A673 (cell line): Measurements from ENCODE around the gene LHPP. TPM values are rescaled to one million over a fixed set of nuclear protein-coding genes. Genes with fewer than 3 reads are reported as not detected.

ENCODE experiments used
- BruUV-seq: library from RNA; stranded (reverse); fragments of 400-500 nt; replicated peaks from 2 replicates; lab custom pipeline; 2021; lab: Mats Ljungman, UMichigan
- CTCF ChIA-PET: fragments of 300-600 bp; sonication (Branson Sonifier 250); formaldehyde crosslinking; loops from one replicate; lab custom pipeline; 2022; ENCODE audit warnings: antibody characterized with exemption; lab: Charles Lee
- POLR2A ChIA-PET: fragments of 300-600 bp; sonication (Branson Sonifier 250); formaldehyde crosslinking; loops from one replicate; lab custom pipeline; 2022; ENCODE audit warnings: antibody characterized with exemption; ENCODE audit not compliant: low non-redundant PET; lab: Charles Lee
- DNase-seq: peaks from one replicate; pipeline ENCODE4 v3.0.0-alpha.2; 2015; ENCODE audit warnings: low spot score
- H3K27ac ChIP-seq: fragments of 200-600 bp; sonication (generic); 2 replicates; pipeline ENCODE4 v1.5.1; 2016; ENCODE audit warnings: mixed run types, low read depth, mild to moderate bottlenecking, mixed read lengths, antibody characterized with exemption, low read length; ENCODE audit not compliant: poor library complexity, severe bottlenecking
- H3K27me3 ChIP-seq: fragments of 200-600 bp; sonication (generic); replicated peaks from 2 replicates; pipeline ENCODE4 v1.6.1; 2017; ENCODE audit warnings: mixed run types, low read depth, mild to moderate bottlenecking, mixed read lengths, antibody characterized with exemption, low read length; ENCODE audit not compliant: insufficient read depth, poor library complexity
- H3K36me3 ChIP-seq: fragments of 200-600 bp; sonication (generic); 2 replicates; pipeline ENCODE4 v1.6.1; 2016; ENCODE audit warnings: mixed run types, mild to moderate bottlenecking, mixed read lengths, antibody characterized with exemption, low read length; ENCODE audit not compliant: insufficient read depth, poor library complexity, severe bottlenecking
- H3K4me1 ChIP-seq: fragments of 200-600 bp; sonication (generic); 2 replicates; pipeline ENCODE4 v1.6.1; 2017; ENCODE audit warnings: mixed run types, mild to moderate bottlenecking, mixed read lengths, antibody characterized with exemption, low read length; ENCODE audit not compliant: insufficient read depth, poor library complexity, severe bottlenecking
- H3K4me3 ChIP-seq: fragments of 200-600 bp; sonication (generic); 2 replicates; pipeline ENCODE4 v1.5.1; 2016; ENCODE audit warnings: low read depth, mixed run types, mild to moderate bottlenecking, mixed read lengths, low read length; ENCODE audit not compliant: poor library complexity, severe bottlenecking
- H3K9me3 ChIP-seq: fragments of 200-600 bp; sonication (generic); 2 replicates; pipeline ENCODE4 v1.6.1; 2016; ENCODE audit warnings: mixed run types, low read depth, mild to moderate bottlenecking, mixed read lengths, antibody characterized with exemption, low read length; ENCODE audit not compliant: poor library complexity, severe bottlenecking
- CTCF ChIP-seq: fragments of 300-800, 200-600 bp; sonication (generic); conservative IDR thresholded peaks from 2 replicates; pipeline ENCODE4 v1.5.1; 2017; ENCODE audit warnings: low read depth, mild to moderate bottlenecking, antibody characterized with exemption, low read length, moderate library complexity, mixed read lengths
- EZH2 ChIP-seq: fragments of 200-600 bp; sonication (generic); IDR thresholded peaks from 2 replicates; pipeline ENCODE4 v1.6.1; 2017; ENCODE audit warnings: borderline replicate concordance, low read depth, mild to moderate bottlenecking, mixed read lengths, antibody characterized with exemption, low read length; ENCODE audit not compliant: poor library complexity, severe bottlenecking
- intact Hi-C: fragments of 100-400 bp; cut with micrococcal nuclease; formaldehyde crosslinking; loops from one replicate; pipeline ENCODE4 v1.10.0; 2022; ENCODE audit not compliant: unreplicated experiment
- total RNA-seq: library from RNA; stranded (reverse); gene quantifications from 2 replicates; pipeline ENCODE4 v1.2.3, GENCODE V29; 2021

LHPP gene
- total RNA-seq, 1 experiment from 2014 or later, result 2.3 TPM

GRCh38 chr10:124537891-124538290 is 76.3 kb downstream of the LHPP start:
- POLR2A ChIA-PET, result no interaction called here
- TF ChIP-seq EZH2, result no peak
- no peak for DNase-seq
- Histone ChIP-seq H3K4me1 (no peaks in the 10 kb centered on the region), H3K9me3 (no peaks in the 10 kb centered on the region), H3K27ac (no peak overlapping the region), H3K27me3 (no peaks in the 10 kb centered on the region), H3K36me3 (no peaks in the 10 kb centered on the region), H3K4me3 (no peak overlapping the region)
- CTCF ChIA-PET, result interaction anchor here (0.7 kb wide), 1 partner anchor 20 kb away, joined by 12 read pairs; no protein-coding TSS in a partner anchor
- BruUV-seq, result no TSS peak
- intact Hi-C loops, result no loop called here

GRCh38 chr10:124538706-124539105 is 77.1 kb downstream of the LHPP start:
- Histone ChIP-seq H3K36me3 (no peaks in the 10 kb centered on the region), H3K27me3 (no peaks in the 10 kb centered on the region), H3K9me3 (no peaks in the 10 kb centered on the region), H3K27ac (no peak overlapping the region), H3K4me3 (no peak overlapping the region), H3K4me1 (no peaks in the 10 kb centered on the region)
- intact Hi-C loops, result no loop called here
- BruUV-seq, result no TSS peak
- ChIA-PET CTCF (no interaction called here), POLR2A (no interaction called here)
- no peak for DNase-seq
- no peak for TF ChIP-seq EZH2
- no peak for TF ChIP-seq CTCF

GRCh38 chr10:124539935-124540641 is 78.5 kb downstream of the LHPP start:
- Histone ChIP-seq H3K4me3 (no peak overlapping the region), H3K27me3 (no peaks in the 10 kb centered on the region), H3K27ac (no peak overlapping the region), H3K9me3 (no peaks in the 10 kb centered on the region), H3K4me1 (no peaks in the 10 kb centered on the region), H3K36me3 (no peaks in the 10 kb centered on the region)
- CTCF ChIA-PET, result no interaction called here
- TF ChIP-seq CTCF (peak; percentile 62; the same call in 1 of the 2 replicates), EZH2 (no peak)
- BruUV-seq, result no TSS peak
- intact Hi-C loops, result no loop called here
- DNase-seq, result peak; percentile 34
- POLR2A ChIA-PET, result no interaction called here
